H9 (cell line): ENCODE measurements around the gene CIB4. TPM values are rescaled to one million over a fixed set of nuclear protein-coding genes. Genes with fewer than 3 reads are reported as not detected.

ENCODE experiments used
- DNase-seq: peaks from one replicate; pipeline ENCODE4 v3.0.0-alpha.2; 2017
- H2AFZ ChIP-seq: one replicate; pipeline ENCODE4 v1.6.1; 2013; ENCODE audit warnings: mild to moderate bottlenecking, low read length, control low read depth, moderate library complexity
- H2AK5ac ChIP-seq: 2 replicates; pipeline ENCODE4 v1.6.1; 2013; ENCODE audit warnings: low read length, control low read depth, mixed read lengths; ENCODE audit not compliant: insufficient read length
- H2BK120ac ChIP-seq: one replicate; pipeline ENCODE4 v1.6.1; 2013; ENCODE audit warnings: low read depth, mild to moderate bottlenecking, low read length, control low read depth, inconsistent platforms; ENCODE audit not compliant: poor library complexity, severe bottlenecking
- H2BK12ac ChIP-seq: 2 replicates; pipeline ENCODE4 v1.6.1; 2013; ENCODE audit warnings: low read length, control low read depth, mixed read lengths, low read depth; ENCODE audit not compliant: insufficient read length
- H2BK15ac ChIP-seq: 2 replicates; pipeline ENCODE4 v1.6.1; 2013; ENCODE audit warnings: low read depth, low read length, control low read depth
- H2BK20ac ChIP-seq: one replicate; pipeline ENCODE4 v1.6.1; 2013; ENCODE audit warnings: low read depth, mild to moderate bottlenecking, low read length, control low read depth, inconsistent platforms; ENCODE audit not compliant: poor library complexity, severe bottlenecking
- H2BK5ac ChIP-seq: 2 replicates; pipeline ENCODE4 v1.6.1; 2013; ENCODE audit warnings: low read length, control low read depth, mixed read lengths; ENCODE audit not compliant: insufficient read length
- H3K14ac ChIP-seq: 2 replicates; pipeline ENCODE4 v1.6.1; 2013; ENCODE audit warnings: low read length, control low read depth; ENCODE audit not compliant: insufficient read depth
- H3K18ac ChIP-seq: 2 replicates; pipeline ENCODE4 v1.6.1; 2013; ENCODE audit warnings: low read depth, mild to moderate bottlenecking, mixed read lengths, low read length, control low read depth; ENCODE audit not compliant: insufficient read length
- H3K23ac ChIP-seq: 2 replicates; pipeline ENCODE4 v1.6.1; 2013; ENCODE audit warnings: low read length, control low read depth, mixed read lengths, low read depth; ENCODE audit not compliant: insufficient read length
- H3K23me2 ChIP-seq: 2 replicates; pipeline ENCODE4 v1.6.1; 2013; ENCODE audit warnings: low read depth, mild to moderate bottlenecking, mixed read lengths, low read length, control low read depth; ENCODE audit not compliant: insufficient read length, poor library complexity, severe bottlenecking
- H3K27ac ChIP-seq: 2 replicates; pipeline ENCODE4 v1.5.1; 2013; ENCODE audit warnings: low read length, control low read depth, mixed read lengths, low read depth; ENCODE audit not compliant: insufficient read length
- H3K27me3 ChIP-seq: 2 replicates; pipeline ENCODE4 v1.6.1; 2013; ENCODE audit warnings: low read length, control low read depth, inconsistent platforms; ENCODE audit not compliant: insufficient read depth
- H3K4ac ChIP-seq: 2 replicates; pipeline ENCODE4 v1.6.1; 2013; ENCODE audit warnings: low read depth, mild to moderate bottlenecking, control low read depth, inconsistent platforms, low read length, moderate library complexity
- H3K4me1 ChIP-seq: 2 replicates; pipeline ENCODE4 v1.6.1; 2013; ENCODE audit warnings: low read length, control low read depth, inconsistent platforms; ENCODE audit not compliant: insufficient read depth
- H3K4me2 ChIP-seq: 2 replicates; pipeline ENCODE4 v1.6.1; 2013; ENCODE audit warnings: low read length, control low read depth, mixed read lengths; ENCODE audit not compliant: insufficient read length, insufficient read depth
- H3K56ac ChIP-seq: 2 replicates; pipeline ENCODE4 v1.6.1; 2013; ENCODE audit warnings: low read depth, mild to moderate bottlenecking, mixed read lengths, low read length, control low read depth; ENCODE audit not compliant: insufficient read length
- H3K79me1 ChIP-seq: 2 replicates; pipeline ENCODE4 v1.6.1; 2013; ENCODE audit warnings: low read depth, mild to moderate bottlenecking, moderate library complexity, low read length, control low read depth, inconsistent platforms; ENCODE audit not compliant: insufficient read depth, poor library complexity, severe bottlenecking
- H3K79me2 ChIP-seq: 2 replicates; pipeline ENCODE4 v1.6.1; 2013; ENCODE audit warnings: low read length, control low read depth, inconsistent platforms; ENCODE audit not compliant: insufficient read depth
- H3K9ac ChIP-seq: 2 replicates; pipeline ENCODE4 v1.6.1; 2013; ENCODE audit warnings: low read length, control low read depth, mixed read lengths; ENCODE audit not compliant: insufficient read length; ENCODE audit errors: extremely low read depth
- H3K9me3 ChIP-seq: one replicate; pipeline ENCODE4 v1.6.1; 2013; ENCODE audit warnings: low read depth, low read length, inconsistent platforms; ENCODE audit not compliant: control insufficient read depth
- H3T11ph ChIP-seq: one replicate; pipeline ENCODE4 v1.6.1; 2013; ENCODE audit warnings: mild to moderate bottlenecking, low read length, control low read depth, inconsistent platforms
- H4K20me1 ChIP-seq: one replicate; pipeline ENCODE4 v1.6.1; 2013; ENCODE audit not compliant: control insufficient read depth, insufficient read length, insufficient read depth
- H4K5ac ChIP-seq: 2 replicates; pipeline ENCODE4 v1.6.1; 2013; ENCODE audit warnings: low read depth, mild to moderate bottlenecking, mixed read lengths, low read length, control low read depth; ENCODE audit not compliant: insufficient read length
- H4K8ac ChIP-seq: replicated peaks from 2 replicates; pipeline ENCODE4 v1.6.1; 2013; ENCODE audit warnings: low read length, control low read depth, mixed read lengths, low read depth; ENCODE audit not compliant: insufficient read length
- H4K91ac ChIP-seq: 2 replicates; pipeline ENCODE4 v1.6.1; 2013; ENCODE audit warnings: low read depth, mild to moderate bottlenecking, moderate library complexity, mixed read lengths, low read length, control low read depth; ENCODE audit not compliant: insufficient read length
- H3K27ac Mint-ChIP-seq, 3 experiments: 2 replicates in 2 of 3; 3 replicates in 1 of 3; pipeline ENCODE4 v1.8.0; 2020 to 2021; ENCODE audit warnings: mixed read lengths in 3 of 3, mild to moderate bottlenecking in 1 of 3, moderate library complexity in 1 of 3
- H3K27me3 Mint-ChIP-seq: 2 replicates; pipeline ENCODE4 v1.8.0; 2021; ENCODE audit warnings: low read depth, mild to moderate bottlenecking, moderate library complexity, mixed read lengths
- H3K36me3 Mint-ChIP-seq, 3 experiments: 2 replicates in 2 of 3; 3 replicates in 1 of 3; pipeline ENCODE4 v1.8.0; 2020 to 2021; ENCODE audit warnings: low read depth in 3 of 3, mixed read lengths in 3 of 3; ENCODE audit not compliant: insufficient read depth in 1 of 3
- H3K4me1 Mint-ChIP-seq, 2 experiments: 2 replicates each; pipeline ENCODE4 v1.8.0; 2020; ENCODE audit warnings: mixed read lengths in 2 of 2
- H3K4me3 Mint-ChIP-seq, 2 experiments: 2 replicates in 1 of 2; 3 replicates in 1 of 2; pipeline ENCODE4 v1.8.0; 2020 to 2021; ENCODE audit warnings: mild to moderate bottlenecking in 2 of 2, mixed read lengths in 2 of 2, moderate library complexity in 1 of 2
- H3K9me3 Mint-ChIP-seq, 2 experiments: 2 replicates in 1 of 2; 3 replicates in 1 of 2; pipeline ENCODE4 v1.8.0; 2020; ENCODE audit warnings: mild to moderate bottlenecking in 2 of 2, mixed read lengths in 2 of 2, moderate library complexity in 1 of 2
- WGBS: extraction: QIAGEN DNeasy Blood & Tissue Kit; methylation state at CpG from one replicate; pipeline ENCODE4 v1.1.7; 2013; ENCODE audit warnings: missing lambda C conversion rate, low lambda C conversion rate, mixed read lengths; ENCODE audit not compliant: insufficient read length; ENCODE audit errors: extremely low coverage; 5-methylcytosine and 5-hydroxymethylcytosine counted together
- total RNA-seq: library from RNA; stranded (reverse); gene quantifications from 2 replicates; pipeline ENCODE4 v1.2.1, GENCODE V29; 2021
- TF ChIP-seq, protein P1 (sequence below): fragments of 200-600 bp; sonication (generic); conservative IDR thresholded peaks from 3 replicates; pipeline ENCODE4 v1.8.0; 2021; ENCODE audit warnings: antibody characterized with exemption, mild to moderate bottlenecking

CIB4 gene
- total RNA-seq, 1 experiment from 2014 or later = not detected

DNA sequence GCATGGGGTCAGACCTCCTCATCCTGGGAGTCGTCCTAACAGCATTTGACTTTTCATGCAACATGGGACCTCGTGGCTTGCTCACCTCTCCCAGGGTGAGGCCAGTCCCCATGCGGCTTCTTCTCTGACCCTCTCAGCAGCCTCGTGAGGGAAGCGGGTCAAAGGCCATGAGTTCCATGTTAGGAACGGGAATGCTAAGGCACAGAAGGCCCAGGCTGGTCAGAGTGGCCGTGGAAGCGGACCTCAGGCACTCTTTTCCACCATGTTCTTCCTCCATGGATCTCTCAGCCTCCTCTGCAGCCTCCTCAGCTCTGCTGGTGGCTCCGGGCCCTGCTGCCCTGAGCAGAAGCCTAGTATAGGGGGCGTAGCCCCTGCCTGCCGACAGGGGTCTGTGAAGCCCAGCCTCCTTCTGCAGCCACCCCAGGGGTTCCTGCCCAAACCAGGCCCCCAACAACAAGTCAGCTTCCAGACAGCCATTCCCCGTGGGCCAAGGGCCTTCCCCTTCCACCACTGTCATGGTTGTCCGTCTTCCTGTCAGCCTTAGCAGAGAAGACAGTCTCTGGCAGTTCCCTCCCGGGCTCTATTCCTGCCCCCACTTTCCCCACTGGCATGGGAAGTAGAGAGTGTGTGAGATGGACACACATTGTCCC, 103.2 kb downstream of the CIB4 start:
- Histone ChIP-seq H3K23ac (no peak overlapping the region), H2BK15ac (no peak overlapping the region), H4K8ac (no peak overlapping the region), H2AFZ (no peak overlapping the region), H4K5ac (no peak overlapping the region), H3K14ac (no peak overlapping the region), H2BK12ac (no peak overlapping the region), H2AK5ac (no peak overlapping the region), H3K18ac (no peak overlapping the region), H3K56ac (no peak overlapping the region), H3K9ac (no peak overlapping the region), H3K9me3 (no peaks in the 10 kb centered on the region), H2BK5ac (no peak overlapping the region), H2BK120ac (no peak overlapping the region), H3T11ph (no peak overlapping the region), H3K79me1 (no peaks in the 10 kb centered on the region), H3K4me1 (peaks cover 2% of the 10 kb centered on the region; the same call in 1 of the 2 replicates), H3K4ac (no peak overlapping the region), H3K27me3 (no peaks in the 10 kb centered on the region), H2BK20ac (no peak overlapping the region), H3K27ac (no peak overlapping the region), H4K91ac (no peak overlapping the region), H3K79me2 (no peaks in the 10 kb centered on the region), H3K4me2 (no peak overlapping the region), H3K23me2 (no peaks in the 10 kb centered on the region), H4K20me1 (no peaks in the 10 kb centered on the region)
- Mint-ChIP-seq H3K27me3 (peaks cover 3% of the 10 kb centered on the region; the same call in 1 of the 2 replicates), H3K27ac (no peak overlapping the region), H3K4me1 (peaks cover 26 to 49% of the 10 kb centered on the region in 2 experiments), H3K9me3 (no peaks in the 10 kb centered on the region), H3K36me3 (no peaks in the 10 kb centered on the region), H3K4me3 (no peak overlapping the region)
- TF ChIP-seq, protein P1, sequence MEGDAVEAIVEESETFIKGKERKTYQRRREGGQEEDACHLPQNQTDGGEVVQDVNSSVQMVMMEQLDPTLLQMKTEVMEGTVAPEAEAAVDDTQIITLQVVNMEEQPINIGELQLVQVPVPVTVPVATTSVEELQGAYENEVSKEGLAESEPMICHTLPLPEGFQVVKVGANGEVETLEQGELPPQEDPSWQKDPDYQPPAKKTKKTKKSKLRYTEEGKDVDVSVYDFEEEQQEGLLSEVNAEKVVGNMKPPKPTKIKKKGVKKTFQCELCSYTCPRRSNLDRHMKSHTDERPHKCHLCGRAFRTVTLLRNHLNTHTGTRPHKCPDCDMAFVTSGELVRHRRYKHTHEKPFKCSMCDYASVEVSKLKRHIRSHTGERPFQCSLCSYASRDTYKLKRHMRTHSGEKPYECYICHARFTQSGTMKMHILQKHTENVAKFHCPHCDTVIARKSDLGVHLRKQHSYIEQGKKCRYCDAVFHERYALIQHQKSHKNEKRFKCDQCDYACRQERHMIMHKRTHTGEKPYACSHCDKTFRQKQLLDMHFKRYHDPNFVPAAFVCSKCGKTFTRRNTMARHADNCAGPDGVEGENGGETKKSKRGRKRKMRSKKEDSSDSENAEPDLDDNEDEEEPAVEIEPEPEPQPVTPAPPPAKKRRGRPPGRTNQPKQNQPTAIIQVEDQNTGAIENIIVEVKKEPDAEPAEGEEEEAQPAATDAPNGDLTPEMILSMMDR = no peak
- WGBS = no CpG with 5 or more reads among the region's 14 CpGs
- DNase-seq = no peak
